BLaER1 treated with 17β-estradiol and CSF1 and Interleukin-3, amounts not matched to agents 10 nM and 100 nM (cell line): ENCODE results near the gene ME3.
A peak's percentile ranks its signal among the peaks of the same experiment; 100 is the strongest.

Experiments used
- H3K27ac ChIP-seq, 11 experiments: shearing (Covaris generic); formaldehyde crosslinking; 2 replicates each; pipeline ENCODE4 v1.8.1; 2022
- H3K27me3 ChIP-seq, 11 experiments: shearing (Covaris generic); formaldehyde crosslinking; 2 replicates each; pipeline ENCODE4 v1.8.1; 2022
- H3K36me3 ChIP-seq, 11 experiments: shearing (Covaris generic); formaldehyde crosslinking; 2 replicates each; pipeline ENCODE4 v1.8.1; 2022
- H3K4me1 ChIP-seq, 10 experiments: shearing (Covaris generic); formaldehyde crosslinking; 2 replicates each; pipeline ENCODE4 v1.8.1; 2022
- H3K4me2 ChIP-seq, 11 experiments: shearing (Covaris generic); formaldehyde crosslinking; 2 replicates each; pipeline ENCODE4 v1.8.1; 2022
- H3K4me3 ChIP-seq, 10 experiments: shearing (Covaris generic); formaldehyde crosslinking; 2 replicates each; pipeline ENCODE4 v1.8.1; 2022
- H3K9ac ChIP-seq, 11 experiments: shearing (Covaris generic); formaldehyde crosslinking; 2 replicates each; pipeline ENCODE4 v1.8.1; 2022
- H3K9me3 ChIP-seq, 11 experiments: shearing (Covaris generic); formaldehyde crosslinking; replicated peaks in 1 of 11; 2 replicates each; pipeline ENCODE4 v1.8.1; 2022
- H4K20me1 ChIP-seq, 11 experiments: shearing (Covaris generic); formaldehyde crosslinking; 2 replicates each; pipeline ENCODE4 v1.8.1; 2022
- Cebpa-rat ChIP-seq, 11 experiments: shearing (Covaris generic); IDR thresholded peaks; 2 replicates each; pipeline ENCODE4 v1.8.1; 2022

Gene ME3

DNA sequence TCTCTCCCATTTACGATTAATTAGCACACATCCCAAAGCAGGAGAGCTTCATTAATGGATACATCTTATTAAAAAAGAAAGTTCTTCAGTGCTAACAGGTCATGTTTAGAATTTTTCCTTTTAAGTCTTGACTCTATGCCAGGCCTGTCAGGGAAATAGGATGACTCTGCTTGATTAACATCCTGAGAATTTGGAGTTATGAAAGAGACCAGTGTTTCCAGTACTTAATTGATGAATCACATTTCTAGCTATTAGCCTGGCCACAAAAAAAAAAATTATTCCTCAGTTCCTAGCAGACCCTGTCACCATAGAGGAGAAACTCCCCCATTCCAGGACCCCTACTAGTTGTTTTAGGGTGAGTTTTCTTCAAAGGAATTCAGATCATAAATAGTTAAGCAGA, 23.6 kb upstream of the ME3 start:
- Histone ChIP-seq H3K36me3 (no peaks in the 10 kb centered on the region), H3K27ac (no peak overlapping the region), H4K20me1 (no peaks in the 10 kb centered on the region), H3K4me3 (no peak overlapping the region), H3K27me3 (no peaks in the 10 kb centered on the region), H3K9me3 (no peaks in the 10 kb centered on the region), H3K4me1 (no peaks in the 10 kb centered on the region), H3K9ac (no peak overlapping the region), H3K4me2 (no peak overlapping the region)
- no peak for TF ChIP-seq Cebpa-rat (IDR thresholded peaks at IDR 0.05)

DNA sequence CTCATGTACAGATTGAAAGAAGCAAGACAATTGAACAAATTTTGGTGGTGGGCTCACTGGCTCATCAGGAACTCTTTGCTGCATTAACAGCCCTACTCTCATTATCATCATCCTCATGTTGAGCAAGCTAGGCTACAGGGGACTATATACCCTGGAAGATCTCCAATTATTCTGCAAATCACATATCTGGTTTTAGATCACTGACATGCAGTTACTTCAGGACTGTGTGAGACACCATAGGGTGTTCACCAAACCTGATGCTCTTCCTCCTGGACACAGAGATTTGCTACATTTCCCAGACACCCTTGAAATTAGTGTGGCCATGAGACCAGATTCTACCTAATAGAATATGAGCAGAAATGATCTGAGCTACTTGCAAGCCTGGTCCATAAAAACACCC, 23.0 kb upstream of the ME3 start:
- Histone ChIP-seq H3K27ac (no peak overlapping the region), H3K9me3 (no peaks in the 10 kb centered on the region), H3K4me1 (no peaks in the 10 kb centered on the region), H3K9ac (no peak overlapping the region), H3K4me2 (no peak overlapping the region), H4K20me1 (no peaks in the 10 kb centered on the region), H3K36me3 (no peaks in the 10 kb centered on the region), H3K27me3 (no peaks in the 10 kb centered on the region), H3K4me3 (no peak overlapping the region)
- TF ChIP-seq Cebpa-rat (IDR thresholded peaks at IDR 0.05), result no peak

DNA sequence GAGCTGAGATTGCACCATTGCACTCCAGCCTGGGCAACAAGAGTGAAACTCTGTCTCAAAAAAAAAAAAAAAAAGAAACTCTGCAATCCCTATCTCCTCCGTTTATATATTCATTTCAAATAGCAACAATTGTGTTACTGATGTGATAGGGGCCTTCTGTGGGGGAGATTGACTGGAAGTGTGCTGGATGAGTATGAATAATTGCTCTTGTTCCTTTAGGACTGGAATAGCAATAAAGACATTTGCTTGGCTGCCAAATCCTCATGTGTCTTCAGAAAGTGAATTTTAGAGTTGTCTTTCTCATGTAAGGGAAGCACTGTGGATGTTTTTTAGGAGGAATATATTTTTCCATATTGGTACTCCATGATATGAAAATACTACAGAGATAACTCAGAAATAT, 21.1 kb upstream of the ME3 start:
- Histone ChIP-seq H3K4me3 (no peak overlapping the region), H3K27me3 (no peaks in the 10 kb centered on the region), H3K4me2 (no peak overlapping the region), H4K20me1 (no peaks in the 10 kb centered on the region), H3K27ac (no peak overlapping the region), H3K9me3 (no peaks in the 10 kb centered on the region), H3K4me1 (peaks cover 0 to 7% (median 3%) of the 10 kb centered on the region in 10 experiments; a peak in 7 of 20 replicates), H3K36me3 (no peaks in the 10 kb centered on the region), H3K9ac (no peak overlapping the region)
- TF ChIP-seq Cebpa-rat (IDR thresholded peaks at IDR 0.05), result no peak

DNA sequence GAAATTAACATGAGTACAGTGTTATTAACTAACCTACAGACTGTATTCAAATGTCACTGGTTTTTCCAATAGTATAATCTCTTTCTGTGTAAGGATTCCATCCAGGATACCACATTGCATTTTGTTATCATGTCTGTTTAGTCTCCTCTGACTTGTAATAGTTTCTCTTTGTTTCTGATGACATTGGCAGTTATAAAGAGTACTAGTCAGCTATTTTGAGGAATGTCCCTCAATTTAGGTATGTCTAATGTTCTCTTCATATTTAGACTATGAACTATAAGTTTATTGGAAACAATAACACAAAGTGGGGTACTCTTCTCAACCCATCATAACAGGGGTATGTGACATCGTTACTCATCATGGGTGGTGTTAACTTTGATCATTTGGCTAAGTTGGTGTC, 20.3 kb upstream of the ME3 start:
- Histone ChIP-seq H3K27ac (no peak overlapping the region), H3K4me2 (no peak overlapping the region), H3K9me3 (no peaks in the 10 kb centered on the region), H3K4me1 (peaks cover 0 to 15% (median 5%) of the 10 kb centered on the region in 10 experiments; a peak in 7 of 20 replicates), H4K20me1 (no peaks in the 10 kb centered on the region), H3K4me3 (no peak overlapping the region), H3K9ac (no peak overlapping the region), H3K27me3 (no peaks in the 10 kb centered on the region), H3K36me3 (no peaks in the 10 kb centered on the region)
- TF ChIP-seq Cebpa-rat (IDR thresholded peaks at IDR 0.05), result no peak

DNA sequence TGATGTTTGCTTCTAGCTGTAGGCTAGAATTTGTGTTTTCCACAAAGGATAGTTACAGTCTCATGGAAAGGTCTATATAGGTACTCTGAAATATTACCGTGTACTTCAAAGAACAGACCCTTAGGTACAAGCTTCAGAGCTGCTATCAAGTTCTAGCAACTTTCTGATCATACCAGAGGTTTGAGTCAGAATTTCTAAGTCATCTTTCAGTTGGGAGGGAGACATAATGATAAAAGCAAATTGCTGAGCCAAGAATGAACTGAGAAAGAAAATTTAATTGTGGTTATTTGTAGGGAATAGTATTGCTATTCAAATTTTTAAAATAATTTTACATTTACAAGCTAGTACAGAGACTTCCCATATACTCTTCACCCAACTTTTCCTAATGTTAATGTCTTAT, 19.9 kb upstream of the ME3 start:
- no peak overlapping the region for H3K9ac ChIP-seq
- no peak overlapping the region for H3K27ac ChIP-seq
- H3K4me1 ChIP-seq, result peaks cover 0 to 16% (median 5%) of the 10 kb centered on the region in 10 experiments; a peak in 7 of 20 replicates
- TF ChIP-seq Cebpa-rat (IDR thresholded peaks at IDR 0.05), result no peak
- H3K27me3 ChIP-seq, result no peaks in the 10 kb centered on the region
- H4K20me1 ChIP-seq, result no peaks in the 10 kb centered on the region
- no peaks in the 10 kb centered on the region for H3K9me3 ChIP-seq
- H3K36me3 ChIP-seq, result no peaks in the 10 kb centered on the region
- no peak overlapping the region for H3K4me3 ChIP-seq
- no peak overlapping the region for H3K4me2 ChIP-seq

DNA sequence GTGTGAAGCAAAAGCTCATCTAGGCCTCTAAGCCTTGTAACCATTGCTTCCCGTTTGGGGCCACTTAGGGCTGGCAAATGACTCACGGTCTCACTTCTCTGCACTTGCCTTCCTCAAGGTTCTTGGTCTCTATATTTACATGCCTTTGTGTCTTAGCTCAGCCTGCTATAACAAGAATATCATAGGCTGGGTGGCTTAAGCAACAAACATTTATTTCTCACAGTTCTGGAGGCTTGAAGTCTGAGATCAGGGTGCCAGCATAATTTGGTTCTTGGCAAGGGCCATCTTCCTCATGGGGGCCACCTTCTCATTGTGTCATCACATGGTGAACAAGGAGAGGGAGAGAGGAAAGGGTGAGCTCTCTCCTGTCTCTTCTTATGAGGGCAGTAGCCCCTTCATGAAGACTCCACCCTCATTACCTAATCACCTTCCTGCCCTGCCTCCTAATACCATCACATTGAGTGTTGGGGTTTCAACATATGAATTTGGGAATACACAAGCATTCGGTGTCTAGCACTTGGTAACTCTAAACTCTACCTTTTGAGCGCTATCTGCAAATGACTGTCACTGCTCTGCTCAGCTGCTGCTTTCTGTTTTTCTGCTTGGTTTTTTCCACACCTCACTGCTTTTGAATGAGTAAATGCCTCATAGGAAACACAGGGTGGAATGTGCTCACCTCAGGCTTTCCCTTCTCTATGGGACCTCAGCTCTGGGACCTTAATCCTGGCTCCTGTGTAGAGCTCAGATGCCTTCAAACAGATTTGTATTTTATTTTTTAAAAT, 16.2 kb upstream of the ME3 start:
- Histone ChIP-seq H3K4me3 (no peak overlapping the region), H3K4me2 (peak overlapping the region in 4 of 11 experiments; percentile 6 to 54 (median 46); a peak in 10 of 22 replicates), H3K4me1 (peaks cover 0 to 16% (median 5%) of the 10 kb centered on the region in 10 experiments; a peak in 7 of 20 replicates), H3K27ac (no peak overlapping the region; a peak in 1 of 22 replicates), H3K36me3 (no peaks in the 10 kb centered on the region), H4K20me1 (no peaks in the 10 kb centered on the region), H3K27me3 (no peaks in the 10 kb centered on the region), H3K9ac (no peak overlapping the region), H3K9me3 (no peaks in the 10 kb centered on the region)
- no peak for TF ChIP-seq Cebpa-rat (IDR thresholded peaks at IDR 0.05)

DNA sequence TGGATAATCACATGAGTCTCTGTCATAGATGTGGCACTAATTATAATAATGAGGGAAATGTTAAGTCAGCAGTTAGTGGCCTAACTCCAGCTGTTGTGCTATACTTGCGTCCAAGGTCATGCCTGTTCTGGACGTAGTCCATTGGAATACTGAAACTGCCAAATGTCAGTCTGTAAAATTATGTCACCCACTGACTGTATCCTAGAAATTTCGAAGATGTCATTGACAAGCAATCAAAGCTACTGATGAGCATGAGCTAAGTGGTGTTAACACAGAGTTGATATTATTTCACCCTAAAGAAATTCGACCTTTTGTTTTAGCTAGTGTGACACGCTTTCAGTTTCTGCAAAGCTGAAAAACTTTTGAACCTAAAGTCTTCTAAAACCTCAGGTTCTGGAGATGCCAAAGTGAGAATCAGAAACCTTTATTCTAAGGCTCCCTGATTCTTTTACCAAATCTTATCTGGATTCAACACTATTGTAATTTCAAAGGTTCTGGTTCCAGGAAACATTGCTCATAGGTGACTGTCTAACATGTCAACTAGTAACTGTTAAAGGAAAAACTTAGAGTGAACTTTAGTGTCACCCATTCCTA, 14.9 kb upstream of the ME3 start:
- Histone ChIP-seq H3K27ac (no peak overlapping the region), H3K4me2 (no peak overlapping the region), H3K9me3 (no peaks in the 10 kb centered on the region), H4K20me1 (no peaks in the 10 kb centered on the region), H3K36me3 (no peaks in the 10 kb centered on the region), H3K4me3 (no peak overlapping the region), H3K27me3 (no peaks in the 10 kb centered on the region), H3K9ac (no peak overlapping the region), H3K4me1 (peaks cover 0 to 16% (median 5%) of the 10 kb centered on the region in 10 experiments; a peak in 7 of 20 replicates)
- no peak for TF ChIP-seq Cebpa-rat (IDR thresholded peaks at IDR 0.05)

DNA sequence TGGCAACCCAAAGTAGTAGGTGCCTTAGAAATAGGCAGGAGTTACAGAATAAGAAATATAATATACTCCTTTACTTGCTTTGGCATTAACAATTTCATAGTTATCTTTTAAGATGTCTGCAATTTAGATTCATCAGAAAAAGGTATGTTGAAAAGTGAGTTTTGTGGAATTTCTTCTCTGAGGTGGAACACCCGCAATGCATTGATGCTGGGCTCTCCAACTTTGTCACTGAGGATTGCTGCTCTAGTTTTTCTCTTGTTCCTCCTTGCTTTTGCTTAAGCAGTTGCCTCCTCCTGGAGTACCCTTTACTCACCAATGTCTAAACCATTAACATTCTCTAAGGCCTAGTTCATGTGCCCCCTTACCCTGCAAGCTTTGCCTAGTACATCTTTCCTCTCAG, 14.1 kb upstream of the ME3 start:
- TF ChIP-seq Cebpa-rat (IDR thresholded peaks at IDR 0.05), result no peak
- no peak overlapping the region for H3K4me2 ChIP-seq
- H3K36me3 ChIP-seq, result no peaks in the 10 kb centered on the region
- H3K9ac ChIP-seq, result no peak overlapping the region
- H3K27me3 ChIP-seq, result no peaks in the 10 kb centered on the region
- H3K9me3 ChIP-seq, result no peaks in the 10 kb centered on the region
- no peak overlapping the region for H3K4me3 ChIP-seq
- no peaks in the 10 kb centered on the region for H4K20me1 ChIP-seq
- H3K27ac ChIP-seq, result no peak overlapping the region
- H3K4me1 ChIP-seq, result peaks cover 0 to 16% (median 5%) of the 10 kb centered on the region in 10 experiments; a peak in 7 of 20 replicates

DNA sequence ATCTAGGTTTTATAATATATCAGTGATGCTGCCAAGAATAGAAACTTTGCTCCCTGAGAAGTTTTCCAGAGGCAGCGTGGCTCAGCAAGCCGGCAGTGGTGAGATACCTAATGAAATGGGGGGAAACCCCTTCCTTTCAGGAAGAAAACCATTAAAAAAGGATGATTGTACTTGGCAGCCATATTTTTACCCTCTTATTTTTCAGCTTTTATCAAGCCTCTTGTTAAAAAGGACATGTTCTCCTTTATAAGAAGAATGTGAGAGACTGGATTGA, 9.0 kb upstream of the ME3 start:
- Histone ChIP-seq H3K27me3 (no peaks in the 10 kb centered on the region), H3K36me3 (no peaks in the 10 kb centered on the region), H3K4me2 (no peak overlapping the region), H4K20me1 (no peaks in the 10 kb centered on the region; a peak in 1 of 22 replicates), H3K9me3 (no peaks in the 10 kb centered on the region), H3K4me3 (no peak overlapping the region), H3K4me1 (no peaks in the 10 kb centered on the region), H3K9ac (no peak overlapping the region), H3K27ac (no peak overlapping the region)
- TF ChIP-seq Cebpa-rat (IDR thresholded peaks at IDR 0.05), result no peak
